GM21381 (cell line): ENCODE data around the gene LSM2.
"Not testable (repeated sequence)": the region's sequence is repeated elsewhere in the genome, so short reads cannot be mapped to it uniquely, and the experiment has no call there.

ENCODE experiments used
- ATAC-seq: cut with Tn5 transposase; IDR thresholded peaks from one replicate; pipeline ENCODE4 v1.9.1; 2021; ENCODE audit warnings: mild to moderate bottlenecking, moderate library complexity; ENCODE audit not compliant: unreplicated experiment

Gene LSM2

DNA sequence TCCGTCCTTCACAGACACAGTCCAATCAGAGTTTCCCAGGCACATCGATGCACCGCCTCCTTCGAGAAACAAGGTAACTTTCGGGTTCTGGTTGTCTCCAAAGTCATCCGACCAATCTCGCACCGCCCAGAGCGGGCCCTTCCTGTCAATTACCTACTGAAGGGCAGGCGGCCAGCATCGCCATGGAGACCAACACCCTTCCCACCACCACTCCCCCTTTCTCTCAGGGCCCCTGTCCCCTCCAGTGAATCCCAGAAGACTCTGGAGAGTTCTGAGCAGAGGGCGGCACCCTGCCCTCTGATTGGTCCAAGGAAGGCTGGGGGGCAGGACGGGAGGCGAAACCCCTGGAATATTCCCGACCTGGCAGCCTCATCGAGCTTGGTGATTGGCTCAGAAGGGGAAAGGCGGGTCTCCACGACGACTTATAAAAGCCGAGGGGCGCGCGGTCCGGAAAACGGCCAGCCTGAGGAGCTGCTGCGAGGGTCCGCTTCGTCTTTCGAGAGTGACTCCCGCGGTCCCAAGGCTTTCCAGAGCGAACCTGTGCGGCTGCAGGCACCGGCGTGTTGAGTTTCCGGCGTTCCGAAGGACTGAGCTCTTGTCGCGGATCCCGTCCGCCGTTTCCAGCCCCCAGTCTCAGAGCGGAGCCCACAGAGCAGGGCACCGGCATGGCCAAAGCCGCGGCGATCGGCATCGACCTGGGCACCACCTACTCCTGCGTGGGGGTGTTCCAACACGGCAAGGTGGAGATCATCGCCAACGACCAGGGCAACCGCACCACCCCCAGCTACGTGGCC is 20.7 kb upstream of the LSM2 start, which contains the start of gene HSPA1B:
Gene HSPA1B (plus strand): TSS at position 453 of the 794 bp plus-strand sequence. CDS start 213 bp downstream, at position 666.
- peak; percentile 49 for ATAC-seq

DNA sequence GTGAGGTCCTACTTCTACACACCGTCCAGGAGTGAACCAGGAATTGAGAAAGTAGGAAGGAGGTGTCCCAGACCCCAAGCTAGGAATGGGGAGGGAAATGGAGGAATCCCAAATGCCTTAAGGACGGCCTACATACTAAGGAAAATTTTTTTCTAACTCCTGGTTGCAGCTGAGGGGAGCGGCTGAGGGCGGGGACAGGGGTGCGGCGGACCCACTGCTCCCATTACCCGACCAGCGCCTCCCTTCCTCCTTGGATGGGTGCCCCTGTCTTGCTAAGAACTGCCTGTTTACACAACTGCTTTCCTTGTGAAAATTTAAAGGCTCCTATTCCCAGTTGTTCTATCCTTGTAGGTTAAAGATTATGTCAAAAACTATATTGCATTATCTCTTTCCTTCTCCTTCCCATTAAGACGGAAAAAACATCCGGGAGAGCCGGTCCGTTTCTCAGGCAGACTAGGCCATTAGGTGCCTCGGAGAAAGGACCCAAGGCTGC is 20.1 kb upstream of the LSM2 start:
- peak; percentile 7 for ATAC-seq

DNA sequence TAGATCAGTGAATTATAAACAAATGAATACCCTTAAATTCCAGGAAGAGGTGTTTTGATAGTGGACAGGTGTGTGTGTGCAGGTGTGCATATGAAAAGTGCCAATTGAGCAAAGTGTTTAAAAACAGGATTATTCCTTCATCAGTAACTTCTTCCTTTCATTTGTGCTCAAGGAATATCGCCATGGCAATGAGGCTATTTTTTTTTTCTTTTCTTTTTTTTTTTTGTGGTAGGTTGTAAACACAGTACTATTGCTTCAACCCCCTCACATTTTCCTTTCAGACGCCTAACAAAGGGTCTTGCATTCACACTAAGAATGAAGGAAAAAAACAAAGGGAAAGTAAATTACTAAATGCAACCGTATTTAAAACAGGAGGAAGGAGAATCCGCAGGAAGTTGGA is 18.8 kb upstream of the LSM2 start:
- ATAC-seq: no peak

GRCh38 chr6:31823592-31824196 is 16.9 kb upstream of the LSM2 start:
- not testable (repeated sequence) for ATAC-seq

GRCh38 chr6:31822036-31822821 is 15.5 kb upstream of the LSM2 start:
- no peak for ATAC-seq

GRCh38 chr6:31821301-31822035 is 14.7 kb upstream of the LSM2 start:
- ATAC-seq: no peak

DNA sequence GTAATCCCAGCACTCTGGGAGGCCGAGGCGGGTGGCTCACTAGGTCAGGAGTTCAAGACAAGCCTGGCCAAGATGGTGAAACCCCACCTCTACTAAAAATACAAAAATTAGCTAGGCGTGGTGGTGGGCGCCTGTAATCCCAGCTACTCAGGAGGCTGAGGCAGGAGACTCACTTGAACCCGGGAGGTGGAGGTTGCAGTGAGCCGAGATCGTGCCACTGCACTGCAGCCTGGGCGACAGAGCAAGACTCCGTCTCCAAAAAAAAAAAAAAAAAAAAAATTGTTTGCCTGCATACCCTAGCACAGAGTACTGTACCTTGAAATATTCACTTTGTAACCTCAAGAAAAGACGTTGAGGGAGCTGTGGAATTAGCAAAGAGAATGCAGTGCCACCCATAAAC is 13.6 kb upstream of the LSM2 start:
- not testable (repeated sequence) for ATAC-seq

- ATAC-seq: no peak
Measured at GRCh38 chr6:31819871-31820299, 13.1 kb upstream of the LSM2 start.

DNA sequence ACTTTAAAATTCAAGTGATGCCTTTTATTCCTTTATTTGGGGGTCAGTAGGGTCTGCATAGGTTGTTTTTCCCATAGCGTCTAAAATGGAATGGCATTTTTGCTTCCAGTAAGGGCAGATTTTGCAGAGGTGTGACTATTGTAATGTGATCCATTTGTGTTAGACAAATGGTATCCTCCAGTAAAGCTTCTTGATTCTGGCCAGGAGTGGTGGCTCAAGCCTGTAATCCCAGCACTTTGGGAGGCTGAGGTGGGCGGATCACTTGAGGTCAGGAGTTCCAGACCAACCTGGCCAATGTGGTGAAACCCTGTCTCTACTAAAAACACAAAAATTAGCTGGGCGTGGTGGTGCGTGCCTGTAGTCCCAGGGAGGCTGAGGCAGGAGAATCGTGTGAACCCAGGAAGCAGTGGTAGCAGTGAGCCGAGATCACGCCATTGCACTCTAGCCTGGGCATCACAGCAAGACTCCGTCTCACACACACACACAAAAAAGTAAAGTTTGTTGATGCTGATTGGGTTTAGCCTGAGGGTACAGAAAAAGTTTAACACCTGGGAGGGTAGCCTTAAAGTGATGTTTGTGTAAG is 11.3 kb upstream of the LSM2 start:
- ATAC-seq: not testable (repeated sequence)

GRCh38 chr6:31817133-31817928 is 10.6 kb upstream of the LSM2 start:
- not testable (repeated sequence) for ATAC-seq

DNA sequence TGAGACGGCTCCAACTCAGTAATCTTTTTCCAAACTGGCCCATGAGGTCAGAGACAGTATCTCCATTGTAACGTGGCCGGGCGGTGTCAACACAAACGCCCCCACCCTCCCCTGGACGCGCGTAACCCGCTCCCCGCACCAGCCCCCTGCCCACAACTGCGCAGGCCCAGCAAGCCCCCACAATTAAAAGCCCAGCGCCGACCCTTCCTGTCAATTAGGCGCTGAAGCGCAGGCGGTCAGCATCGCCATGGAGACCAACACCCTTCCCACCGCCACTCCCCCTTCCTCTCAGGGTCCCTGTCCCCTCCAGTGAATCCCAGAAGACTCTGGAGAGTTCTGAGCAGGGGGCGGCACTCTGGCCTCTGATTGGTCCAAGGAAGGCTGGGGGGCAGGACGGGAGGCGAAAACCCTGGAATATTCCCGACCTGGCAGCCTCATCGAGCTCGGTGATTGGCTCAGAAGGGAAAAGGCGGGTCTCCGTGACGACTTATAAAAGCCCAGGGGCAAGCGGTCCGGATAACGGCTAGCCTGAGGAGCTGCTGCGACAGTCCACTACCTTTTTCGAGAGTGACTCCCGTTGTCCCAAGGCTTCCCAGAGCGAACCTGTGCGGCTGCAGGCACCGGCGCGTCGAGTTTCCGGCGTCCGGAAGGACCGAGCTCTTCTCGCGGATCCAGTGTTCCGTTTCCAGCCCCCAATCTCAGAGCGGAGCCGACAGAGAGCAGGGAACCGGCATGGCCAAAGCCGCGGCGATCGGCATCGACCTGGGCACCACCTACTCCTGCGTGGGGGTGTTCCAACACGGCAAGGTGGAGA is 8.5 kb upstream of the LSM2 start, which contains the start of the genes HSPA1A and HSPA1L:
Gene HSPA1A (plus strand): TSS at position 519 of the 814 bp plus-strand sequence. CDS start 214 bp downstream, at position 733.
Gene HSPA1L (minus strand): TSS at position 259 of the 814 bp plus-strand sequence. CDS start 3,311 bp downstream, outside the sequence.
- no peak for ATAC-seq

DNA sequence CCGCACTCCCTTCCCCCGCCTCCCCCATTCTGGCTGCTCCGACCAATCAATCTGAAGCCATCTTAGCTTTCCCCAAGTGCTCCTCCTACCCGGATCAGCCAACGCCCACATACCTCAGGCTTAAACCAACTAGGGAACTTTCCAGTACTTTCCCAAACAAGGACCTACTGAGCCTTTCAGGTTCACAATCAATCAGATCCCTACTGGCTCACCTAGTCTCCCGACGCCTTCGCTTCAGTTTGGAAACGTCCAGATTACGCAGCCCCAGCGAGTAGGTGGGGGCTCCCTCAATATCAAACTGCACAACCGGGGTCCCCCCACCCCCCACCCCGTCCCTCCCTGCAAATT is 7.9 kb upstream of the LSM2 start:
- no peak for ATAC-seq

DNA sequence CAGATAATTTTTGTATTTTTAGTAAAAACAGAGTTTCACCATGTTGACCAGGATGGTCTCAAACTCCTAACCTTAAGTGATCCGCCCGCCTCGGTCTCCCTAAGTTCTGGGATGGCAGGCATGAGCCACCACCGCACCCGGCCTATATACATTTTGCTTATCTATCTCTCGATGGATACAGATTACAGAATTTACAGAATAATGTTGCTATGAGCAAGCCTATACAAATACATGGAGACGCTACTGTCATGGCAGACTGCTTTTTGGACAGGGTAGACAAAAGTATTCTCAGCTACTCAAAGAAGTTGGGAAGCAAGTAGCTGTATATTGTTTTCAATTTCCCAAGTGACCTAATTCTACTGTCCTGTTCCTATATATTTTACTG is 6.7 kb upstream of the LSM2 start:
- ATAC-seq: no peak

GRCh38 chr6:31811645-31812044 is 4.9 kb upstream of the LSM2 start:
- no peak for ATAC-seq

- ATAC-seq: not testable (repeated sequence)
Measured at GRCh38 chr6:31808599-31808998, 1.8 kb upstream of the LSM2 start.

GRCh38 chr6:31805939-31806469 is 762 bp downstream of the LSM2 start:
- no peak for ATAC-seq

DNA sequence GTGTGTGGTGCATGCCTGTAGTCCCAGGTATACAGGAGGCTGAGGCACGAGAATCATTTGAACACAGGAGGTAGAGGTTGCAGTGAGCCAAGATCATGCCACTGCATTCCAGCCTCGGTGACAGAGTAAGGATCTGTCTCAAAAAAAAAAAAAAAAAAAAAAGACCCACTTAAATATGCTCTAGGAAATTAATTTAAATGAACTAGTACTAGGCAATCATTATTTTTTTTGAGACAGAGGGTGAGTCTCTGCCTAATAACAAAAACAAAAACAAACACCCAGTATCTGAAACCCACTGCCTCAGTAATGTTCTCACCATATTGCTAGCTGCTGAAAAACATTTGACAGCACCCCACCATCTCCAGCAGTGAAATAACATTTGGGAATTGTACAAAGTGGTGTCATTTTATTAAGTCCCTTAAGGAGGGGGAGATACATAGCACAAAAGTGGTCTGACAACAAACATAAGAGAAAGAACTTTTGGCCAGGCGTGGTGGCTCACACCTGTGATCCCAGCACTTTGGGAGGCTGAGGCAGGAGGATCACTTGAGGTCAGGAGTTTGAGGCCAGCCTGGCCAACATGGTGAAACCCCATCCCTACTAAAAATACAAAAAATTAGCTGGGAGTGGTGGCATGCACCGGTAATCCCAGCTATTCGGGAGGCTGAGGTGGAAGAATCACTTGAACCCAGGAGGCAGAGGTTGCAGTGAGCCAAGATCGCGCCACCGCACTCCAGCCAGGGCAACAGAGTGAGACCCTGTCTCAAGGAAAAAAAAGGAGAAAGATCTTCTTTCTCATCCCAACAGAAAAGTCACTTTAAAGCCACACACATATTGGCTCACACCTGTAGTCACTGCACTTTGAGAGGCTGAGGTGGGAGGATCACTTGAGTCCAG is 5.5 kb downstream of the LSM2 start:
- ATAC-seq: not testable (repeated sequence)
